GM19099 (cell line): Measurements from ENCODE around the gene FNTB.
A peak's percentile ranks its signal among the peaks of the same experiment; 100 is the strongest.

Experiments used
- POLR2A ChIP-seq: IDR thresholded peaks from 3 replicates; pipeline ENCODE4 v1.6.1; 2011; ENCODE audit warnings: low read depth; ENCODE audit not compliant: insufficient read length; ENCODE audit errors: extremely low read depth

FNTB gene, protein sequence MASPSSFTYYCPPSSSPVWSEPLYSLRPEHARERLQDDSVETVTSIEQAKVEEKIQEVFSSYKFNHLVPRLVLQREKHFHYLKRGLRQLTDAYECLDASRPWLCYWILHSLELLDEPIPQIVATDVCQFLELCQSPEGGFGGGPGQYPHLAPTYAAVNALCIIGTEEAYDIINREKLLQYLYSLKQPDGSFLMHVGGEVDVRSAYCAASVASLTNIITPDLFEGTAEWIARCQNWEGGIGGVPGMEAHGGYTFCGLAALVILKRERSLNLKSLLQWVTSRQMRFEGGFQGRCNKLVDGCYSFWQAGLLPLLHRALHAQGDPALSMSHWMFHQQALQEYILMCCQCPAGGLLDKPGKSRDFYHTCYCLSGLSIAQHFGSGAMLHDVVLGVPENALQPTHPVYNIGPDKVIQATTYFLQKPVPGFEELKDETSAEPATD

DNA sequence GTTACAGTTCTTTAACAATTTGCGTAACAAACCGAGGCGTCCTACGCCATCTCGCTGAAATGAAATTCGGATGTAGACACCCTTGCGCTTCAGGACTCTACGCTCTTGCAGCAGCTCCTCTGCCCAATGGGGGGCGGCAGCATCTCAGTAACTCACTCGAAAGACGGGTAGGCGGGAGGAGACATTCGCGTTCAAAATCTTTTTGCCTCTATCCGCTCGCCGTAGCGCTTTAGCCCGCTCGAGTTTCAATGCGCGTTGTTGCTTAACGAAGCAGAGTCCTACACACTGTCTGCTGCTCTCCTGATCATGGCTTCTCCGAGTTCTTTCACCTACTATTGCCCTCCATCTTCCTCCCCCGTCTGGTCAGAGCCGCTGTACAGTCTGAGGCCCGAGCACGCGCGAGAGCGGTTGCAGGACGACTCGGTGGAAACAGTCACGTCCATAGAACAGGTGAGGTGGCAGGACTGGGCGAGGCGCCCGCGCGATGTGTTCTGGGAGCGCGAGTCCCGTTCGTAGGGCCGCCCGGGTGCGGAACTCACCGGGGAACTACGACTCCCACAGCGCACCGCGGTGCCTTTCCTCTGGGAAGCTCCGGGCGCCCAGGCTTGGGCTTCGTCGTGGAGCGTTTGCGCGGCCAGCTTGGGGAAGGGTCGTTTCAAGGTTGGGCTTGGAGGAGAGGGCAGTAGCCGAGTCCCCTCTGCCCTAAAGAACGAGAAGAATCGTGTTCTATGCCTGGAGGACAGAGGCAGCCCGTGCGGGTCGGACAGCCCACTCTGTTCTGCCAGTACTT lies at the start of gene FNTB:
TSS of gene FNTB (plus strand) at position 248 of the 790 bp plus-strand sequence. CDS start at position 307, 59 bp downstream.
- TF ChIP-seq POLR2A = peak; percentile 67

DNA sequence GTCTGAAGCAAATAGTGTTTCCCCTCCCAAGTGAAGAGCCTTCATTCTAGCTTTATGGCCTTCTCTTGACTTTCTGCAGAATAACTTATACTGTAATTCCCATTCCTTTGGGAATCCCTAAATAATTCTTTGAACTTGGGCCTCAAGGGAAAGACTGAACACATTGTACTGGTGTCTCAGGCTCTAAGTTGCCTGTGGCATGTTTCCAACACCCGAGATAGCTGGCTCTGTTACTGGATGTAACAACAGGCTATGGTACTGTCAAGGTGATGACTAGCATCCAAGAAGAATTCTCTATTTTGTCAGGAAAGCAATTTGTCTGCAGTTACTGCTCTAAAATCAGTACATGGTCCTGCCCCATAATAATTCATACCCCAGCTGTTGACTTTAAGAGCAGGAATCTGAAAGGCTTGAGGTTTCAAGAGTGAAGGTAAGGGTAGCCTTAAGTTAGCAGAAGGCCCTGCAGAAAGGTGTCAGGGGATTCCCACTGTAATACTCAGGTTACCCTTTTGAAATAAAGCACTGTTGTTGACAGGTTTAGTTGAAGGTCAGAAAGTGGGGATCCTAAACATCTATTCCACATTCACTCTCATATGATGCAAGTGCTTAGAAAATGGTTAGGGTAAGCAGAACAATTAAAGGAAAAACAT lies 49.4 kb upstream of the FNTB start:
- no peak for TF ChIP-seq POLR2A

DNA sequence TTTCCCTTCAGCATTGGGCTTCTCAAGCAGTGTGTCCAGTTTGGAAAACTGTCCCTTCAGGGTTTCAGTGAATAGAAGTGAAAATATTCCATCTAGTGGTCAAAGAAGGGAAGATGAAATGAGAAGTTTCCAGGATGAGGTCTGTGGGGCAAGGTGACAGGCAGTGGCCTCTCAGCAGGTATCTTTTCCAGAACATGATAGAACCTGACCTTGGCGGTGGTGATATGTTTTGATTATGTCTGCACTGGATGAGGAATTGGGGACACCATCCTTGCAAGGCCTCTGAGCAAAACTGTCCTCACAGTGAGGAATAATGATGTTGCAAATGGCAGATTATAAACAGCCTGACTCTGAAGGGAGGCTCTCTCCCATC lies 48.9 kb upstream of the FNTB start:
- TF ChIP-seq POLR2A = no peak

DNA sequence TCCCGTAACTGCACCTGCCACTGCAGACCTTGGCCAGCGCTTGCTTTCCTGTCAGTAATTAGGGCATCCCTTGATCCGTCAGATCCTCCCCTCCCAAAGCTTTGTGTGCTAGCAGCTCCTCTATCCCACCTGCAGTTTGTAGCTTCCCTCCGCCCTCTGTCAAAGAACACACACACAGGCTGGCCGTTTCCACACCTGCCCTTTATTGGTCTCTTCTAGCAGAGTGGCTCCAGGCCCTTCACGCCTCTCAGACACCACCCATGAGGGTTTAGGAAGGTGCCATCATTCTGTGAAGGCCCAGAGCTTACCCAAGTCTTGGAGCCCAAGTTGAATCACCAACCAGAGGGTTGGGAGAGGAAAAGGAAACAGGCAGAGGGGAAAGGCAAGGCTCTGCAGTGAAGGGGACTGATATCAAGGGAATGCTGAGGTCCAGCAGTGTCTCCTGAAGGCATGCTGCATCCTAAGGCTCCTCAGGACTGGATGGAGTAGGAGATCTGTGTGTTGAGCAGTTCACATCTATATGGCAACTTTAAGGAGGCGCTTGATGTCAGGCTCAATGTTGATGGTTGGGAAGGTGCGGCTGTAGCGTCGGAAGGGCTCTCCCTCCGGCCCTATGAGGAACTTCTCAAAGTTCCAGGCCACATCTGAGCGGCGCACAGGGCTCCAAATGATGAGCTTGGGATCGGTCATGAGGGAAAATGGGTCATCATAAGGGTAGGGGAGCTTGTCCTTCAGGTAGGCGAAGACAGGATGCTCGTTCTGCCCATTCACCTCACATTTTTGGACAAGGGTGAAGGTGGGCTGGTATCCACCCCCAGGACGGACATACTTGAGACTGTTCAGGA lies 47.5 kb upstream of the FNTB start:
- TF ChIP-seq POLR2A = no peak

DNA sequence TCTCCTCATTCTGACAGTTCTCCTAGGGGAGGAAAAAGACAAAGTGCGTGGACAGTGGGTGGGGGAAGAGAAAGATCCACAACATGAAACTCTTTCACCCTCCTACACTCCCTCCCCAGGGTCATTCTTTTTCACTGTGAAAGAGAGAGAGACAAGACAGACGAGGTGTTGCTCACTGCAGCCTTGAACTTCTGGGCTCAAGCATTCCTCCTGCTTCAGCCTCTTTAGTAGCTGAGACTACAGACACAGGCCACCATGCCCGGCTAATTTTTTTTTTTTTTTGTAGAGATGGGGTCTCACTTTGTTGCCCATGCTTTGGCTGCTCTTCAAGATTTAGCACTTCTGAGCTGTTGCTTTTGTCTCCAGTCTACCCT lies 46.9 kb upstream of the FNTB start:
- TF ChIP-seq POLR2A = no peak

DNA sequence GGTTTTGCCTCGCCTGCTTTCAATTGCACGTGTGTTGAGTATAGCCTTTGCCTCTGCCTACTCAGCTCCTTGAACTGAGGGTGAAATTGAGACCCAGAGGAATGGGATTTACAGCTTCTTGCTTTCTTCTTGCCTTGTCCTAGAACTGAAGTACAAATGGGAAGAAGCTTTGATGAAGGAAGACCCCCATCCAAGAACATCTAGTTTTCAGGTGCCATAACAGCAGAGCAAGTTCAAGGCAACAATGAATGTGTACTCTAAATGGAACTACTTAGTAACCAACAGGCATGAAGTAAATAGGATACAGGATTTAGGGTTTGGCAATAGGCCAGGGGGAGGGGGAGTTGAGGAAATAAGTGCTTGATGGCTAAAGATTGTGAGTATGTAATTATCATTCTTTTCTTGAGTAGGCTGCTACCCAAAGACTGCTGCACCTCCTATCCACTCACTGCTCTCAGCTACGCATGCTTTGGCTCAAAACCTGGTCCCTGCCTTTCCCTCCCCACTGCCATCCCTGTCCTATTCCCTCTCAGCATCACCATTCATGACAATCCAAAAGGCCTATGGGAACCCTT lies 46.3 kb upstream of the FNTB start:
- TF ChIP-seq POLR2A = no peak

DNA sequence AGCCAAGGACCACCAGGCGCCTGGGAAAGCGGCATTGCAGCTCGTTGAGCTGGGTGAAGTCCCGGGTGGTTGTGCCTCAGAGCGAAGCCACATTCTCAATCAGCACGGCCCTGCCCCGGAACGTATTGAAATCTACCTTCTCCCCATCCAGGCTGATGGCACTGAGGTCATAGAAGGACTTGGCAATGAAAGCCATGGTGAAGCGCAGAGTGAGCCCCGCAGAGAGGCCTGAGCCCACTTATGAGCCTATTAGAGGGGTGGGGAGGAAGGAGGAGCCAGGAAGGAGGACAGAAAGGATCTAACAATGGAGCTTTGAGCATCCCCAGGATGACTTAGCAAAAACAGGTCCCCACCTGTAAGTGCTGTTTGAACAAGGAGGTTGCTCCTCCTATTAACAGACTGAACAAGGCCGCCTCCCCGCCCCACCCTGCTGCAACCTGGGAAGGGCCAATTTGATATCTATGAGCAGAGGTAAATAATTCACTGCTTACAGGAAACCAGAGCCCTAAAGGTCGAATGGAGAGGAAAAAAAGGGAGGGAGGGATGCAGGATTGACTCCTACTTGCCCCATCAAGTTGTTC lies 44.1 kb upstream of the FNTB start, which contains the start of gene GPX2:
TSS of gene GPX2 (minus strand) at position 215 of the 581 bp plus-strand sequence. CDS start at position 196, 19 bp downstream.
- TF ChIP-seq POLR2A = no peak

DNA sequence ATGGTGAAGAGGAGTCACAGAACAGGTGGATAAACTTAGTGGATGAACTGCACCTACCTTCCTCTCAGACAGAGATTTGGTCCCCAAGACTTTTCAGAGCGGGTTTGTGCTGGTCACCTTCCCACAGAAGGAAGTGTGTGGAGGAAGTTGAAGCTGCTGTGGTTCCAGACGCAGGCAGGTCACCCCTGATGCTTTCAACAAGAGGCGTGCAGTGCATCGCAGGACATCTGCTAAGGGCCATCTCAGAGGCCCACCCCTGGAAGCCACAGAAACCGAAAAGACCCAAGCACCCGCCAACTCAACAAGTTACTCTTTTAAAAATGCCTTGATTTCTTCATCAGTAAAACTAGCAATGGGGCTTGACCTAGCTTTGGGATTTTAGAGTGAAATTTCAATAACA lies 43.1 kb upstream of the FNTB start:
- TF ChIP-seq POLR2A = no peak

DNA sequence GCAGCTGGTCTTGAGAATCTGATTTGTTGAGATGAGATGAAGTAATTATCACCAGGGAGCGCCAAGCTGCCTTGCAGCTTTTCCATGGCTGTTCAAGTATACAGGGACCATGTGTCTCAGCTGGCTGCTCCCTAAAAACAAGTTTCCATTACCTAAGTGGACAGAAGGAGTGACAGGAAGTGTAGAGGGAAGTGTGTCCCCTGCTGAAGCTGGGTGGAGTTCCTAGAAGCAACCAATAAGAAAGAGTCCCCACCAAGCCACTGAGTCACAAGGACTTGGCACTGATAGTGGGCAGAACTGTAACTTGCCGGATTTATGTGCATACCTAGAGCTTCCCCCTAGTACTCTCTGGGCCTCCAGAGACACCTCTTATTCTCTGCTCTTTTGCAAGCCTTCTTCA lies 42.7 kb upstream of the FNTB start:
- TF ChIP-seq POLR2A = no peak

DNA sequence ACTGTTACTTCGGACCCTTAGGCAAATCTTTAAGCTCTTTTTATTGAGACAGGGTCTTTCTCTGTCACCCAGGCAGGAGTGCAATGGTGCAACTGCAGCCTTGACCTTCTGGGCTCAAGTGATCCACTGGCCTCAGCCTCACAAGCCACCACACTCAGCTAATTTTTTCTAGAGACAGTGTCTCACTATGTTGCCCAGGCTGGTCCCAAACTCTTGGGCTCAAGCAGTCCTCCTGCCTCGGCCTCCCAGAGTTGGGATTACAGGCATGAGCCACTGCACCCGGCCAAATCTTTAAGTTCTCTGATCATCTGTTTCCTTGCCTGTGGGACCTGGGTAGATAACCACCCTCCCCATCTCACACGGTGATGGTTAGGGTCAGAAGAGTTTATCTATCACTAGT lies 41.8 kb upstream of the FNTB start:
- TF ChIP-seq POLR2A = no peak

DNA sequence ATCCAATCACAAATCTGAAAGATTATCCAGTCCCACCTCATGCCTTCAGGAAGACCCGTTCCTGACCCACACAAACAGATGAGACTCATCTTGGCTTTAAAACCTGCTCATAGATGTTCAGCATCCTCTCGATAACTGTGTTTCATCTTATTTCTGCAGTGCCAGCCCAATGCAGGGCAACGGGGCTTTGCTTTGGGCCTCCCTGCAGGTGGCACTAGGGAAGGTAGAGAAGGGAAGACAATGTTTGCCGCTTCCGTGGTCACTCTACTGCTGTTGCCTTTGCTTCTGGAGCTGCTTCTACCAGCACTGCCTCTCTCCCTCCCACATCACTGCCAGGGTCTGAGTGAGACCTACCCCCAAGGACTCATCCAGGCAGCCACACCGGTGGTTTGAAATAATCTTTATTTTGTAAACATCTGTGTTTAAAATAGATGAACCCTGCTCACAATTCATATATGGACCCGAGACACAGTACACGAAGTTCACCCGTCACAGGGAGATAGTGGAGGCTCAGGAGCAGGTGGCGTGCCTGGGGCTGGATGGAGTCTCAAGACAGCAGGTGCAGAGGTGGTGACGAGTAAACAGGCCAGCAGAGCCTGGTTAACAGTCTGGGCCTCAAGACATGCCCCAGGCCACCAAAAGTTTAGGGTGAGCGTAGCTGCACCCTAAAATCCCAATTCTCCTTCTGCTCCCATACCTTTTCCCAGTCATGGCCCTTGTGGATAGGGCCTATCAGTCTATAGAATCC lies 41.1 kb upstream of the FNTB start:
- TF ChIP-seq POLR2A = no peak

DNA sequence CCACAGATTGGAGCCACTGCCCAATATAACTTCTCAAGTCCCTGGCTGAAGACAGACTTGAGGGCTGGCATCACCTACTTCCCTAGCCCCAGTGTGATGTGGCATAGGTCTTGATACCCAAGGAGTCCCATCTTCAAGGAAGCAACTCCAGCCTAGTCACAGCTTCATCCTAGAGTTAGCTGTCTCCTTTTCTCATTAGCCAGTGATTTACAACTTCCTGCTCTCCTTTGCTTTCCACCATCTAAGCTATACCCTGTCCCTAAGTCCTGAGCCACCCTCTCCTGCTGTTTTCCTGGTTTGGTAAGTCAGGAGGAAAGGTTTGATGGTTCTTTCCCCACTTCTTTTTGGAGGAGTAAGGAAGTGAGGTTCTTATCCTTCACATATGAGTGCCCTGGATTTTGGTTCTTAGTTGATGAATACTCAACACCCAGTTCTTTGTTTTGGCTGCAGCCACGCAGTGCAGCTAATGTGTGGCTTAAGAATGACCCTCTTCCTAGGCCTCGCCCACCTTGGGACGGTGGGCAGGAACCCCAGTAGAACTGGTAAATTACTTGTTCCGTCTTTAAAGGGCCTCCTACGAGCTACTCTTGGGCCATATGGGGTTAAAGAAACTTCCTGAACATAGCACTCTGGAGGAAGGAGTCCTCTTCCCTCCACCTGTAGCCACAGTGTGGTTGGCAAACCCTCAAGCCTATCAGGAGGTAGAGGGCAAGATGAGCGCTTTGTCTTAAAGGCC lies 40.2 kb upstream of the FNTB start:
- TF ChIP-seq POLR2A = no peak
